ENCODE data around the gene KLHL29. TPM values are rescaled to one million over a fixed set of nuclear protein-coding genes. Genes with fewer than 3 reads are reported as not detected.
A peak's percentile ranks its signal among the peaks of the same experiment; 100 is the strongest.

Gene KLHL29
- total and polyA plus RNA-seq, 10 donors = 1.5 to 30.5 (median 9.4) TPM

DNA sequence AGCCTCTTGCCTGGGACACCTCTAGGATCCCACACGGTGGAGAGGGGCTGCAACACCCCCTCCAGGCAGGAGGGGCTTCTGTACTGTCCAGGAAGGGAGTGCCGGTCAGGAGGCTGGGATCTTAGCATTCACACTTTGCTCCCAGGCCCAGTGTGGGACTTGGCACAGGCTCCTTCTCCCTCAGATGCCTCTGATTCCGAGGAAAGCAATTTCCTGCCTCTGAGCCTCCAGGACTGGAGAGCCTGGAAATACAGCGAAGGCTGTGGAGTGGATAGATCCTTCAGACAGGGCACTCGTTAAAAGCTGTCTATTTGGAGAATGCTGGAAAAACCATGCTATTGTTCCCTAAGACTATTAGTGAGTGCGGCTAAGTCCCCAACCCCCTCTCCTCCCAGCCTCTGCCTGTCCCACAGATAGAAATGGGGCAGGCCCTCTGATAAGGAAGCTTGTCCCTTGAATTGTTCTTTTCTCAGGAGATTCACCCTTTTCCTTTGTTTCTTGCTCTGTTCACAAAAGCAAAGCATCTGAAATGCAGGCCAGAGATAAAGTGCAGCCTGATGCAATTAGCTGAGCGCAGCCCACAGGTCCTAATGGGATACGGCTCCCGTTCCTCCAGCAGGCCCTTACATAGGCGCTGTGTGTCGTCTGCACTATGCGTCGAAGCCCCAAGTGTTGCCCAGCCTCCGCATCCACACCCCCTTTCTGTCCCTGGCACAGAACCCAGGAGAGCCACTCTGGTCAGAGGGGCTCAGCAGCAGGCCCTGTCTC, 252.2 kb downstream of the KLHL29 start:
- H3K4me1 ChIP-seq = peaks cover 0 to 4% (median 0%) of the 10 kb centered on the region in 6 donors
- no peaks in the 10 kb centered on the region for H3K9me3 ChIP-seq
- 60 to 73% (median 69%) methylated on average over 13 to 14 of the region's 14 CpGs for WGBS, 5 donors
- intact Hi-C loops (cut with DNase I; ENCODE audit: low total_unique reads) = no loop called here
- peaks cover 0 to 13% (median under 1%) of the 10 kb centered on the region in 6 donors for H3K36me3 ChIP-seq
- no peak overlapping the region for H3K4me3 ChIP-seq
- H3K27ac ChIP-seq = peak overlapping the region in 5 of 8 donors; percentile 21 to 63 (median 51)
- TF ChIP-seq POLR2AphosphoS5 (IDR thresholded peaks at IDR 0.05) (peak in 1 of 3 donors; percentile 16), POLR2A (IDR thresholded peaks at IDR 0.05) (no peak)
- TF ChIP-seq, protein P1, sequence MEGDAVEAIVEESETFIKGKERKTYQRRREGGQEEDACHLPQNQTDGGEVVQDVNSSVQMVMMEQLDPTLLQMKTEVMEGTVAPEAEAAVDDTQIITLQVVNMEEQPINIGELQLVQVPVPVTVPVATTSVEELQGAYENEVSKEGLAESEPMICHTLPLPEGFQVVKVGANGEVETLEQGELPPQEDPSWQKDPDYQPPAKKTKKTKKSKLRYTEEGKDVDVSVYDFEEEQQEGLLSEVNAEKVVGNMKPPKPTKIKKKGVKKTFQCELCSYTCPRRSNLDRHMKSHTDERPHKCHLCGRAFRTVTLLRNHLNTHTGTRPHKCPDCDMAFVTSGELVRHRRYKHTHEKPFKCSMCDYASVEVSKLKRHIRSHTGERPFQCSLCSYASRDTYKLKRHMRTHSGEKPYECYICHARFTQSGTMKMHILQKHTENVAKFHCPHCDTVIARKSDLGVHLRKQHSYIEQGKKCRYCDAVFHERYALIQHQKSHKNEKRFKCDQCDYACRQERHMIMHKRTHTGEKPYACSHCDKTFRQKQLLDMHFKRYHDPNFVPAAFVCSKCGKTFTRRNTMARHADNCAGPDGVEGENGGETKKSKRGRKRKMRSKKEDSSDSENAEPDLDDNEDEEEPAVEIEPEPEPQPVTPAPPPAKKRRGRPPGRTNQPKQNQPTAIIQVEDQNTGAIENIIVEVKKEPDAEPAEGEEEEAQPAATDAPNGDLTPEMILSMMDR (IDR thresholded peaks at IDR 0.05 in 8 of 11, conservative IDR thresholded peaks at IDR 0.05 in 3 of 11) = no peak
- H3K27me3 ChIP-seq (replicated peaks in 1 of 7) = no peaks in the 10 kb centered on the region
- DNase-seq = no peak

DNA sequence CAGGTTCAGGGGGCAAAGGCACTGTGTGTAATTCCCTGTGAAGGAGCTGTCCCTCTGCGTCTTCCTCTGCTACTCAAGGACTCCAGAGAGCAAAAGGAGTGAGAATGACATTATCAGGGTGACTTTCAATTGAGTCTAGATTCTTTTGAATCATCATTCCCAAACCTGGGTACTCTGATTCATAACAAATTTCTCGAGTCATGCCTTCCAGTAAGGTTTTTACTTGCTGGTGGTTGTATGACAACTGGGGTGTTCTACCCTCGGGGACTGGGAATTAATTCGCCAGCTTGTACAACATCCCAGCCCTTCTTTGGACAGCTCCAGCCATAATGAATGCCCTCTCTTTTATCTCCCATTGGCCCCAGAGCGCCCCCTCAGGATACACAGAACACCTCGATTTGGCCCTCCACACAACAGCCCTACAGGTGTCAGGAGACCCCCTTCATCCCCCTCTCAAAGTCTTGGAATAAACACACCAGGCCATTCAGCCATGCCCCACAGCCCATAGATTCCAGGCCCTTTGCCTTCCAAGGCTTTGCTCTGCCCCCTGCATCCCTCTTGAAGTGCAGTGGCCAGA, 254.5 kb downstream of the KLHL29 start:
- Histone ChIP-seq H3K36me3 (peaks cover 0 to 31% (median 6%) of the 10 kb centered on the region in 6 donors), H3K4me1 (peaks cover 0 to 4% (median 0%) of the 10 kb centered on the region in 6 donors), H3K9me3 (peaks cover 0 to 12% (median 0%) of the 10 kb centered on the region in 8 donors), H3K4me3 (no peak overlapping the region), H3K27ac (no peak overlapping the region), H3K27me3 (replicated peaks in 1 of 7) (no peaks in the 10 kb centered on the region)
- WGBS, 5 donors = 74 to 87% (median 76%) methylated on average over 6 of the region's 6 CpGs
- TF ChIP-seq, protein P1 (IDR thresholded peaks at IDR 0.05 in 8 of 11, conservative IDR thresholded peaks at IDR 0.05 in 3 of 11) = no peak
- TF ChIP-seq POLR2A (IDR thresholded peaks at IDR 0.05) (no peak), POLR2AphosphoS5 (IDR thresholded peaks at IDR 0.05) (no peak)
- DNase-seq = no peak
- intact Hi-C loops (cut with DNase I; ENCODE audit: low total_unique reads) = no loop called here

DNA sequence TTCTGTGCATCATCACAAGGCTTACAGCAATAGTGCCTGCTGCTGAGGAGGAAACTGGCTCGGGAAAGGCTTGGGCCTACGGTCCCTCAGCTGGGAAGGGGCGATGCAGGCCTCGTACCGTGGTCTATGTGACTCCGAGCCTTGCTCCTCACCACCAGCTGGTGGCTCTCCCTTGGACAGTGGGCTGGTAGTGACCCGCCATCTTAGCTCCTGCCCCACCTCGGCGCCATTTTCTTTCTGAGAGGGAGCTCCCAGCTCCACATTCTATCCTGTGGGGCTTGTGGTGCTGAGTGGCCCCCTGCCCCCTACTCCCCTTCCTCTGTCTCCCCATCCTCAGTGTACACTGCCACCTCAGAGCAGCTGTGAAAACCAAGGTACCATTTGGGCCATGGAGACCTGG, 255.7 kb downstream of the KLHL29 start:
- no peaks in the 10 kb centered on the region for H3K27me3 ChIP-seq (replicated peaks in 1 of 7)
- no peak overlapping the region for H3K27ac ChIP-seq
- no peak overlapping the region for H3K4me3 ChIP-seq
- H3K4me1 ChIP-seq = peaks cover 0 to 4% (median 0%) of the 10 kb centered on the region in 6 donors
- 94 to 98% (median 96%) methylated on average over 9 of the region's 9 CpGs for WGBS, 5 donors
- H3K9me3 ChIP-seq = peaks cover 0 to 12% (median 0%) of the 10 kb centered on the region in 8 donors
- peaks cover 0 to 31% (median 6%) of the 10 kb centered on the region in 6 donors for H3K36me3 ChIP-seq
- DNase-seq = no peak
- intact Hi-C loops (cut with DNase I; ENCODE audit: low total_unique reads) = no loop called here
- no peak for TF ChIP-seq POLR2A (IDR thresholded peaks at IDR 0.05)
- TF ChIP-seq POLR2AphosphoS5 (IDR thresholded peaks at IDR 0.05) = no peak
- TF ChIP-seq, protein P1 (IDR thresholded peaks at IDR 0.05 in 8 of 11, conservative IDR thresholded peaks at IDR 0.05 in 3 of 11) = no peak

DNA sequence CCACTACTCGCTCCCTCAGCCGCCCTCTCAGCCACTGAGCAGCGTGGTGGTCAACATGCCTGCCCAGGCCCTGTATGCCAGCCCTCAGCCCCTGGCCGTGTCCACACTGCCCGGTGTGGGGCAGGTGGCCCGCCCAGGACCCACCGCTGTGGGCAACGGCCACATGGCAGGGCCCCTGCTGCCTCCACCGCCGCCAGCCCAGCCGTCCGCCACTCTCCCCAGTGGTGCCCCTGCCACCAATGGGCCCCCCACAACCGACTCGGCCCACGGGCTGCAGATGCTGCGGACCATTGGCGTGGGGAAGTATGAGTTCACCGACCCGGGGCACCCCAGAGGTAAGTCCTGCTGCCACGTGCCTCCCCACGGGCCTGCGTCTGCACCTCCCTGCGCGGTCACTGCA, 257.5 kb downstream of the KLHL29 start:
- Histone ChIP-seq H3K4me1 (no peaks in the 10 kb centered on the region), H3K36me3 (peaks cover 0 to 31% (median 6%) of the 10 kb centered on the region in 6 donors), H3K27me3 (replicated peaks in 1 of 7) (no peaks in the 10 kb centered on the region), H3K4me3 (no peak overlapping the region), H3K9me3 (peaks cover 0 to 12% (median 0%) of the 10 kb centered on the region in 8 donors), H3K27ac (no peak overlapping the region)
- no peak for DNase-seq
- intact Hi-C loops (cut with DNase I; ENCODE audit: low total_unique reads) = no loop called here
- 95 to 98% (median 96%) methylated on average over 8 to 24 of the region's 24 CpGs for WGBS, 5 donors
- no peak for TF ChIP-seq POLR2A (IDR thresholded peaks at IDR 0.05)
- TF ChIP-seq, protein P1 (IDR thresholded peaks at IDR 0.05 in 8 of 11, conservative IDR thresholded peaks at IDR 0.05 in 3 of 11) = no peak
- no peak for TF ChIP-seq POLR2AphosphoS5 (IDR thresholded peaks at IDR 0.05)
